ENCODE results near the gene ENPP6. TPM values are rescaled to one million over a fixed set of nuclear protein-coding genes. Genes with fewer than 3 reads are reported as not detected.

ENPP6 gene
- total and polyA plus RNA-seq, 2 donors (not counting 3 experiments of a cell fraction or from before 2014, with no cell fraction given) = not detected

- dilution Hi-C loops (cut with MboI; ENCODE audit: extremely low pct_ligation_motif_present, low sequenced_read_pairs) = no loop called here
- no peak overlapping the region for H3K4me3 ChIP-seq (replicated peaks in 1 of 3; ENCODE audit: insufficient read depth in 1 of 3, low read depth in 1 of 3, low read length in 3 of 3)
- H3K9me3 ChIP-seq (replicated peaks; ENCODE audit: control insufficient read depth, insufficient read depth, low read length) = no peaks in the 10 kb centered on the region
- H3K4me2 ChIP-seq (ENCODE audit: insufficient read depth, low read length) = no peak overlapping the region
- H4K20me1 ChIP-seq (replicated peaks; ENCODE audit: control insufficient read depth, extremely low read depth, insufficient read depth, low read length) = no peaks in the 10 kb centered on the region
- POLR2A ChIA-PET = no interaction called here
- H3K9ac ChIP-seq (replicated peaks; ENCODE audit: extremely low read depth, insufficient read depth, low read length) = no peak overlapping the region
- CTCF ChIA-PET = no interaction called here
- no peak overlapping the region for H2AFZ ChIP-seq (ENCODE audit: low read depth, low read length)
- H3K9me1 ChIP-seq (replicated peaks; ENCODE audit: control insufficient read depth, extremely low read depth, insufficient read depth, low read length) = no peaks in the 10 kb centered on the region
- intact Hi-C loops (cut with micrococcal nuclease) = no loop called here
- DNase-seq (ENCODE audit: low read depth, low spot score) = no peak
- no peak overlapping the region for H3K27ac ChIP-seq (ENCODE audit: insufficient read depth, low read depth, low read length)
- no peaks in the 10 kb centered on the region for H3K4me1 ChIP-seq (ENCODE audit: control insufficient read depth, extremely low read depth, insufficient read depth, low read length)
- no TSS peak for BruUV-seq (replicated peaks)
- no peak for FAIRE-seq
- no peaks in the 10 kb centered on the region for H3K79me2 ChIP-seq (ENCODE audit: control insufficient read depth, insufficient read depth, low read length)
- TF ChIP-seq, protein P1, sequence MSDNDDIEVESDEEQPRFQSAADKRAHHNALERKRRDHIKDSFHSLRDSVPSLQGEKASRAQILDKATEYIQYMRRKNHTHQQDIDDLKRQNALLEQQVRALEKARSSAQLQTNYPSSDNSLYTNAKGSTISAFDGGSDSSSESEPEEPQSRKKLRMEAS (IDR thresholded peaks at IDR 0.05; ENCODE audit: insufficient read depth, insufficient read length) = no peak
- TF ChIP-seq POLR2A (IDR thresholded peaks at IDR 0.05; ENCODE audit: low read depth, low read length) (no peak), CTCF (IDR thresholded peaks at IDR 0.05; ENCODE audit: extremely low read depth in 1 of 2, insufficient read depth in 1 of 2, low read depth in 1 of 2, low read length in 2 of 2) (no peak), EZH2 (IDR thresholded peaks at IDR 0.05; ENCODE audit: borderline replicate concordance, low read depth, low read length, severe bottlenecking) (no peak), MYC (IDR thresholded peaks at IDR 0.05; ENCODE audit: low read depth, low read length) (no peak), GATA2 (IDR thresholded peaks at IDR 0.05; ENCODE audit: insufficient read depth, insufficient read length, low read depth, low read length) (no peak), POLR2AphosphoS5 (IDR thresholded peaks at IDR 0.05; ENCODE audit: insufficient read depth, low read depth, low read length) (no peak), JUN (IDR thresholded peaks at IDR 0.05; ENCODE audit: borderline replicate concordance, insufficient read depth, insufficient read length, low read depth) (no peak), FOS (IDR thresholded peaks at IDR 0.05; ENCODE audit: borderline replicate concordance, insufficient read depth, low read length) (no peak)
- H3K36me3 ChIP-seq (ENCODE audit: control insufficient read depth in 2 of 2, extremely low read depth in 1 of 2, insufficient read depth in 2 of 2, low read length in 2 of 2) = no peaks in the 10 kb centered on the region
- no peaks in the 10 kb centered on the region for H3K27me3 ChIP-seq (ENCODE audit: control insufficient read depth in 2 of 2, insufficient read depth in 2 of 2, low read length in 2 of 2)
Measured at GRCh38 chr4:184041156-184041555, 176.5 kb downstream of the ENPP6 start.

All from endothelial cell of umbilical vein (primary cell).